Activated T-cell treated with anti-CD3 and anti-CD28 coated beads, Interleukin-2, amount 50 U/mL, for 4 hours (primary cell): ENCODE results near the gene BATF. TPM values are rescaled to one million over a fixed set of nuclear protein-coding genes. Genes with fewer than 3 reads are reported as not detected.

Source experiments
- total RNA-seq, 3 donors: library from RNA; stranded (reverse); gene quantifications; one replicate each; pipeline ENCODE4 v1.2.1, GENCODE V29; 2021

The BATF gene
- total RNA-seq, 3 donors from 2014 or later: 186 to 193 (median 191) TPM

Other genes starting within 250 kb of the BATF start
- gene FOS, start 243.6 kb upstream of the BATF start, total RNA-seq: 10 to 100 TPM; 16.8 to 19.5 (median 18.1) TPM
- gene JDP2, start 94.4 kb upstream of the BATF start, total RNA-seq: 1 to 10 TPM in 2 of 3 donors, under 1 TPM in 1; 0.61 to 1.3 (median 1.3) TPM
- gene FLVCR2, start 56.2 kb downstream of the BATF start, total RNA-seq: 1 to 10 TPM; 1.5 to 5.3 (median 3.3) TPM
- 10 to 100 TPM; 14.9 to 16.8 (median 15.9) TPM for gene ERG28, start 138.4 kb downstream of the BATF start, total RNA-seq
- gene TTLL5, start 138.8 kb downstream of the BATF start, total RNA-seq: 10 to 100 TPM; 21.1 to 25.0 (median 21.1) TPM